Right lobe of liver (tissue), 6 donors: ENCODE results near the gene SUN1. TPM values are rescaled to one million over a fixed set of nuclear protein-coding genes. Genes with fewer than 3 reads are reported as not detected.

Experiments
- ATAC-seq, 4 donors: fragments of 200-7000 bp; cut with Tn5 transposase; one replicate each; pipeline ENCODE4 v1.9.1; 2020; ENCODE audit warnings: mild to moderate bottlenecking in 4 of 4, moderate library complexity in 4 of 4
- DNase-seq, 3 donors: peaks; one replicate each; pipeline ENCODE4 v3.0.0-alpha.2; 2020
- H3K27ac ChIP-seq, 3 donors: fragments of 200-600 bp; one replicate each; pipeline ENCODE4 v1.8.0; 2022
- H3K27me3 ChIP-seq, 2 donors: fragments of 200-600 bp; one replicate each; pipeline ENCODE4 v1.8.0; 2022
- H3K36me3 ChIP-seq, 4 donors: fragments of 200-600 bp; sonication (generic) in 1 of 4; one replicate each; pipeline versions ENCODE4 v1.5.1 to v1.8.0; 2017 to 2022; ENCODE audit warnings: control low read depth in 1 of 4
- H3K4me1 ChIP-seq, 4 donors: fragments of 200-600 bp; sonication (generic) in 1 of 4; one replicate each; pipeline versions ENCODE4 v1.5.1 to v1.8.0; 2017 to 2022; ENCODE audit warnings: control low read depth in 1 of 4
- H3K4me3 ChIP-seq, 3 donors: fragments of 200-600 bp; one replicate each; pipeline ENCODE4 v1.8.0; 2022
- H3K9me3 ChIP-seq, 4 donors: fragments of 200-600 bp; sonication (generic) in 1 of 4; one replicate each; pipeline versions ENCODE4 v1.5.1 to v1.8.0; 2017 to 2022; ENCODE audit warnings: control low read depth in 1 of 4
- CTCF ChIP-seq, 4 donors: fragments of 200-600 bp in 3 of 4; fragments of 450-650 bp in 1 of 4; IDR thresholded peaks; one replicate each; pipeline versions ENCODE4 v1.5.1 to v1.8.0; 2016 to 2022; ENCODE audit warnings: antibody characterized with exemption in 4 of 4, mild to moderate bottlenecking in 2 of 4
- POLR2A ChIP-seq: fragments of 450-650 bp; IDR thresholded peaks from one replicate; pipeline ENCODE4 v1.6.1; 2017; ENCODE audit warnings: antibody characterized with exemption, mild to moderate bottlenecking
- WGBS: methylation state at CpG from one replicate; pipeline ENCODE4 v1.1.6; 2018; ENCODE audit warnings: low coverage, low lambda C conversion rate; ENCODE audit not compliant: insufficient coverage; ENCODE audit errors: missing lambda C conversion rate; 5-methylcytosine and 5-hydroxymethylcytosine counted together
- intact Hi-C, 2 donors: fragments of 100-400 bp; cut with DNase I; formaldehyde crosslinking; loops; one replicate each; pipeline versions ENCODE4 v1.11.2 to v1.14.1; 2022
- total RNA-seq, 6 experiments: library from RNA; depleted of rRNA in 2 of 6; stranded (reverse); fragments of >200 nt in 2 of 6; fragmentation: NEBNext Ultra II Directional in 3 of 6; extraction: Animal tissue kit (Norgen Biotek cat#: 25700) in 3 of 6; gene quantifications; one replicate each; pipeline versions ENCODE4 v1.1.0 to v1.2.4, GENCODE V29; 2016 to 2023
- donor health status: DM: no; HTN: yes; CAD: no.
- donor health status: DM: no; HTN: no; CAD: no.
- donor health status: DM: no; HTN: no; CAD: no.
- donor health status: DM: no; HTN: yes; CAD: no.
- donor health status: DM: no; HTN: yes; CAD: no.

SUN1 gene
- total RNA-seq, 6 experiments from 2014 or later: 33.4 to 54.0 (median 48.7) TPM

- Histone ChIP-seq H3K4me3 (no peak overlapping the region), H3K27ac (no peak overlapping the region), H3K9me3 (no peaks in the 10 kb centered on the region), H3K4me1 (peaks cover 0 to 20% (median 9%) of the 10 kb centered on the region in 4 donors), H3K27me3 (no peaks in the 10 kb centered on the region), H3K36me3 (peaks cover 4 to 34% (median 14%) of the 10 kb centered on the region in 4 donors)
- TF ChIP-seq CTCF (IDR thresholded peaks at IDR 0.05) (no peak), POLR2A (no peak)
- WGBS: 78% methylated on average over 12 of the region's 16 CpGs
- intact Hi-C loops: no loop called here
- ATAC-seq: no peak
- DNase-seq: no peak
These were observed 27.2 kb downstream of the SUN1 start for GRCh38 chr7:859359-860030.

GRCh38 chr7:860149-860548, 27.9 kb downstream of the SUN1 start:
- intact Hi-C loops: no loop called here
- TF ChIP-seq CTCF (IDR thresholded peaks at IDR 0.05): no peak
- TF ChIP-seq POLR2A: no peak
- no peak overlapping the region for H3K27ac ChIP-seq
- H3K36me3 ChIP-seq: peaks cover 4 to 32% (median 14%) of the 10 kb centered on the region in 4 donors
- no peak for ATAC-seq
- peaks cover 0 to 20% (median 7%) of the 10 kb centered on the region in 4 donors for H3K4me1 ChIP-seq
- no peaks in the 10 kb centered on the region for H3K9me3 ChIP-seq
- H3K4me3 ChIP-seq: no peak overlapping the region
- 83% methylated on average over 7 of the region's 21 CpGs for WGBS
- DNase-seq: no peak
- no peaks in the 10 kb centered on the region for H3K27me3 ChIP-seq

- DNase-seq: no peak
- Histone ChIP-seq H3K27ac (no peak overlapping the region), H3K36me3 (peaks cover 4 to 41% (median 16%) of the 10 kb centered on the region in 4 donors), H3K27me3 (no peaks in the 10 kb centered on the region), H3K4me3 (no peak overlapping the region), H3K9me3 (no peaks in the 10 kb centered on the region), H3K4me1 (peaks cover 0 to 11% (median 3%) of the 10 kb centered on the region in 4 donors)
- intact Hi-C loops: no loop called here
- ATAC-seq: peak; percentile 45 to 64 (median 56)
- TF ChIP-seq POLR2A: no peak
- no peak for TF ChIP-seq CTCF (IDR thresholded peaks at IDR 0.05)
- WGBS: 53% methylated on average over 5 of the region's 9 CpGs
These were observed 28.9 kb downstream of the SUN1 start for GRCh38 chr7:861222-861621.

GRCh38 chr7:862157-862556, 29.9 kb downstream of the SUN1 start:
- no peak overlapping the region for H3K27ac ChIP-seq
- ATAC-seq: no peak
- WGBS: 91% methylated on average over 6 of the region's 6 CpGs
- H3K9me3 ChIP-seq: no peaks in the 10 kb centered on the region
- peaks cover 0 to 6% (median 3%) of the 10 kb centered on the region in 4 donors for H3K4me1 ChIP-seq
- no peak overlapping the region for H3K4me3 ChIP-seq
- no peak for DNase-seq
- peaks cover 4 to 41% (median 15%) of the 10 kb centered on the region in 4 donors for H3K36me3 ChIP-seq
- H3K27me3 ChIP-seq: no peaks in the 10 kb centered on the region
- intact Hi-C loops: no loop called here
- no peak for TF ChIP-seq CTCF (IDR thresholded peaks at IDR 0.05)
- TF ChIP-seq POLR2A: no peak
